ENCODE data around the gene CFP.
"Not testable (repeated sequence)": the region's sequence is repeated elsewhere in the genome, so short reads cannot be mapped to it uniquely, and the experiment has no call there.

DNA sequence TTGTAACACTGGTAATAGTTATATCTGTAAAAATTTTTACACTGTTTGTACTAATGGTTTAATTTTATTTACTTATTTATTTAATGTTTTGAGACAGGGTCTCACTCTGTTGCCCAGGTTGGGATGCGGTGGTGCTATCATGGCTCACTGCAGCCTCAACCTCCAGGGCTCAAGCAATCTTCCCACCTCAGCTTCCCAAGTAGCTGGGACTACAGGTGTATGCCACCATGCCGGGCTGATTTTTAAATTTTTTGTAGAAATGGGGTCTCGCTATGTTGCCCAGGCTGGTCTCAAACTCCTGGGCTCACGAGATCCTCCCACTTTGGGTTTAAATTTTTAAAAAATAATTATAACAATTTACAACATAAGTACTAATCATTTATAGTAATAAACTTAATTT lies 26.6 kb downstream of the CFP start:
- TF ChIP-seq, protein P1, sequence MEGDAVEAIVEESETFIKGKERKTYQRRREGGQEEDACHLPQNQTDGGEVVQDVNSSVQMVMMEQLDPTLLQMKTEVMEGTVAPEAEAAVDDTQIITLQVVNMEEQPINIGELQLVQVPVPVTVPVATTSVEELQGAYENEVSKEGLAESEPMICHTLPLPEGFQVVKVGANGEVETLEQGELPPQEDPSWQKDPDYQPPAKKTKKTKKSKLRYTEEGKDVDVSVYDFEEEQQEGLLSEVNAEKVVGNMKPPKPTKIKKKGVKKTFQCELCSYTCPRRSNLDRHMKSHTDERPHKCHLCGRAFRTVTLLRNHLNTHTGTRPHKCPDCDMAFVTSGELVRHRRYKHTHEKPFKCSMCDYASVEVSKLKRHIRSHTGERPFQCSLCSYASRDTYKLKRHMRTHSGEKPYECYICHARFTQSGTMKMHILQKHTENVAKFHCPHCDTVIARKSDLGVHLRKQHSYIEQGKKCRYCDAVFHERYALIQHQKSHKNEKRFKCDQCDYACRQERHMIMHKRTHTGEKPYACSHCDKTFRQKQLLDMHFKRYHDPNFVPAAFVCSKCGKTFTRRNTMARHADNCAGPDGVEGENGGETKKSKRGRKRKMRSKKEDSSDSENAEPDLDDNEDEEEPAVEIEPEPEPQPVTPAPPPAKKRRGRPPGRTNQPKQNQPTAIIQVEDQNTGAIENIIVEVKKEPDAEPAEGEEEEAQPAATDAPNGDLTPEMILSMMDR (IDR thresholded peaks at IDR 0.05), result not testable (repeated sequence)
- not testable (repeated sequence) for TF ChIP-seq POLR2A, POLR2AphosphoS5 (IDR thresholded peaks at IDR 0.05)

Measured in breast epithelium (tissue), 3 donors.